A673 (cell line): Measurements from ENCODE around the gene STH. TPM values are rescaled to one million over a fixed set of nuclear protein-coding genes. Genes with fewer than 3 reads are reported as not detected.
"Not testable (repeated sequence)": the region's sequence is repeated elsewhere in the genome, so short reads cannot be mapped to it uniquely, and the experiment has no call there.

Source experiments
- BruUV-seq: library from RNA; stranded (reverse); fragments of 400-500 nt; replicated peaks from 2 replicates; lab custom pipeline; 2021; lab: Mats Ljungman, UMichigan
- CTCF ChIA-PET: fragments of 300-600 bp; sonication (Branson Sonifier 250); formaldehyde crosslinking; loops from one replicate; lab custom pipeline; 2022; ENCODE audit warnings: antibody characterized with exemption; lab: Charles Lee
- POLR2A ChIA-PET: fragments of 300-600 bp; sonication (Branson Sonifier 250); formaldehyde crosslinking; loops from one replicate; lab custom pipeline; 2022; ENCODE audit warnings: antibody characterized with exemption; ENCODE audit not compliant: low non-redundant PET; lab: Charles Lee
- DNase-seq: peaks from one replicate; pipeline ENCODE4 v3.0.0-alpha.2; 2015; ENCODE audit warnings: low spot score
- H3K27ac ChIP-seq: fragments of 200-600 bp; sonication (generic); 2 replicates; pipeline ENCODE4 v1.5.1; 2016; ENCODE audit warnings: mixed run types, low read depth, mild to moderate bottlenecking, mixed read lengths, antibody characterized with exemption, low read length; ENCODE audit not compliant: poor library complexity, severe bottlenecking
- H3K27me3 ChIP-seq: fragments of 200-600 bp; sonication (generic); replicated peaks from 2 replicates; pipeline ENCODE4 v1.6.1; 2017; ENCODE audit warnings: mixed run types, low read depth, mild to moderate bottlenecking, mixed read lengths, antibody characterized with exemption, low read length; ENCODE audit not compliant: insufficient read depth, poor library complexity
- H3K36me3 ChIP-seq: fragments of 200-600 bp; sonication (generic); 2 replicates; pipeline ENCODE4 v1.6.1; 2016; ENCODE audit warnings: mixed run types, mild to moderate bottlenecking, mixed read lengths, antibody characterized with exemption, low read length; ENCODE audit not compliant: insufficient read depth, poor library complexity, severe bottlenecking
- H3K4me1 ChIP-seq: fragments of 200-600 bp; sonication (generic); 2 replicates; pipeline ENCODE4 v1.6.1; 2017; ENCODE audit warnings: mixed run types, mild to moderate bottlenecking, mixed read lengths, antibody characterized with exemption, low read length; ENCODE audit not compliant: insufficient read depth, poor library complexity, severe bottlenecking
- H3K4me3 ChIP-seq: fragments of 200-600 bp; sonication (generic); 2 replicates; pipeline ENCODE4 v1.5.1; 2016; ENCODE audit warnings: low read depth, mixed run types, mild to moderate bottlenecking, mixed read lengths, low read length; ENCODE audit not compliant: poor library complexity, severe bottlenecking
- H3K9me3 ChIP-seq: fragments of 200-600 bp; sonication (generic); 2 replicates; pipeline ENCODE4 v1.6.1; 2016; ENCODE audit warnings: mixed run types, low read depth, mild to moderate bottlenecking, mixed read lengths, antibody characterized with exemption, low read length; ENCODE audit not compliant: poor library complexity, severe bottlenecking
- CTCF ChIP-seq: fragments of 300-800, 200-600 bp; sonication (generic); conservative IDR thresholded peaks from 2 replicates; pipeline ENCODE4 v1.5.1; 2017; ENCODE audit warnings: low read depth, mild to moderate bottlenecking, antibody characterized with exemption, low read length, moderate library complexity, mixed read lengths
- EZH2 ChIP-seq: fragments of 200-600 bp; sonication (generic); IDR thresholded peaks from 2 replicates; pipeline ENCODE4 v1.6.1; 2017; ENCODE audit warnings: borderline replicate concordance, low read depth, mild to moderate bottlenecking, mixed read lengths, antibody characterized with exemption, low read length; ENCODE audit not compliant: poor library complexity, severe bottlenecking
- intact Hi-C: fragments of 100-400 bp; cut with micrococcal nuclease; formaldehyde crosslinking; loops from one replicate; pipeline ENCODE4 v1.10.0; 2022; ENCODE audit not compliant: unreplicated experiment
- total RNA-seq: library from RNA; stranded (reverse); gene quantifications from 2 replicates; pipeline ENCODE4 v1.2.3, GENCODE V29; 2021

STH gene
- total RNA-seq, 1 experiment from 2014 or later = not detected

- intact Hi-C loops = no loop called here
- no peak for DNase-seq
- H3K27me3 ChIP-seq = no peaks in the 10 kb centered on the region
- H3K27ac ChIP-seq = no peak overlapping the region
- no peak overlapping the region for H3K4me3 ChIP-seq
- CTCF ChIA-PET = no interaction called here
- H3K4me1 ChIP-seq = peaks cover 11% of the 10 kb centered on the region
- TF ChIP-seq CTCF (no peak), EZH2 (no peak)
- POLR2A ChIA-PET = no interaction called here
- H3K9me3 ChIP-seq = no peaks in the 10 kb centered on the region
- BruUV-seq = no TSS peak
- H3K36me3 ChIP-seq = no peaks in the 10 kb centered on the region
These were observed 13.5 kb downstream of the STH start for GRCh38 chr17:46012506-46013079.

GRCh38 chr17:46013127-46013501 lies 14.1 kb downstream of the STH start:
- ChIA-PET CTCF (no interaction called here), POLR2A (no interaction called here)
- no peak for TF ChIP-seq EZH2
- BruUV-seq = no TSS peak
- intact Hi-C loops = no loop called here
- Histone ChIP-seq H3K27me3 (no peaks in the 10 kb centered on the region), H3K36me3 (no peaks in the 10 kb centered on the region), H3K4me3 (no peak overlapping the region), H3K9me3 (no peaks in the 10 kb centered on the region), H3K4me1 (peaks cover 11% of the 10 kb centered on the region), H3K27ac (peak overlapping the region; percentile 10)
- no peak for DNase-seq

- Histone ChIP-seq H3K27me3 (no peaks in the 10 kb centered on the region), H3K4me1 (peaks cover 11% of the 10 kb centered on the region), H3K9me3 (no peaks in the 10 kb centered on the region), H3K4me3 (no peak overlapping the region), H3K27ac (peak overlapping the region; percentile 10), H3K36me3 (no peaks in the 10 kb centered on the region)
- DNase-seq = peak; percentile 84
- ChIA-PET CTCF (no interaction called here), POLR2A (no interaction called here)
- BruUV-seq = no TSS peak
- TF ChIP-seq EZH2 = no peak
- TF ChIP-seq CTCF = no peak
- intact Hi-C loops = no loop called here
These were observed 14.6 kb downstream of the STH start for GRCh38 chr17:46013502-46014165.

GRCh38 chr17:46019408-46019925 lies 20.4 kb downstream of the STH start:
- CTCF ChIA-PET, POLR2A ChIA-PET: not testable (repeated sequence)

More at GRCh38 chr17:46019408-46019925, 20.4 kb downstream of the STH start:
- H3K4me3 ChIP-seq, H3K27me3 ChIP-seq, H3K9me3 ChIP-seq, H3K4me1 ChIP-seq, DNase-seq, intact Hi-C loops, BruUV-seq, H3K36me3 ChIP-seq, H3K27ac ChIP-seq: not testable (repeated sequence)
